ENCODE results near the gene KRTAP5-6.

DNA sequence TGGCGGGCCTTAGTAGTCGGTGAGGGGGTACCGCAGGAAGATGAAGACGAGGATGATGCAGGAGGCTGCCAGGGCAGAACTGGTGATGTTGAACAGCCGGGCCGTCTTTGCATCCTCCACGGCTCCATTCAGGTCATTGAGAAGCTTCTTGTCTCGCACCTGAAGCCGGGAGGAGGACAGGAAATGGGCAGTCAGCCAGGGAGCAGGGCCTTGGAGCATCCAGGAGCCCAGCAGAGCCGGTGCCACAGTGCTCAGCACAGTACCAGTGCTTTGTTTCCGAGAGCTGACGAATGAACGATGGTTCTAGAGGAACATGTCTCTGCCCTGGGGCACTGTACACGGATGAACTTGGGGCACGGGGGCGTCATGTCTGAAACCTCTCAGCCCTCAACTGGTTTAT lies 38.3 kb downstream of the KRTAP5-6 start:
- TF ChIP-seq EZH2phosphoT487 (IDR thresholded peaks at IDR 0.05; ENCODE audit: borderline replicate concordance) (no peak), FOSL1 (IDR thresholded peaks at IDR 0.05; ENCODE audit: low read depth) (no peak), ZFX (IDR thresholded peaks at IDR 0.05) (no peak)
- TF ChIP-seq, protein P1, sequence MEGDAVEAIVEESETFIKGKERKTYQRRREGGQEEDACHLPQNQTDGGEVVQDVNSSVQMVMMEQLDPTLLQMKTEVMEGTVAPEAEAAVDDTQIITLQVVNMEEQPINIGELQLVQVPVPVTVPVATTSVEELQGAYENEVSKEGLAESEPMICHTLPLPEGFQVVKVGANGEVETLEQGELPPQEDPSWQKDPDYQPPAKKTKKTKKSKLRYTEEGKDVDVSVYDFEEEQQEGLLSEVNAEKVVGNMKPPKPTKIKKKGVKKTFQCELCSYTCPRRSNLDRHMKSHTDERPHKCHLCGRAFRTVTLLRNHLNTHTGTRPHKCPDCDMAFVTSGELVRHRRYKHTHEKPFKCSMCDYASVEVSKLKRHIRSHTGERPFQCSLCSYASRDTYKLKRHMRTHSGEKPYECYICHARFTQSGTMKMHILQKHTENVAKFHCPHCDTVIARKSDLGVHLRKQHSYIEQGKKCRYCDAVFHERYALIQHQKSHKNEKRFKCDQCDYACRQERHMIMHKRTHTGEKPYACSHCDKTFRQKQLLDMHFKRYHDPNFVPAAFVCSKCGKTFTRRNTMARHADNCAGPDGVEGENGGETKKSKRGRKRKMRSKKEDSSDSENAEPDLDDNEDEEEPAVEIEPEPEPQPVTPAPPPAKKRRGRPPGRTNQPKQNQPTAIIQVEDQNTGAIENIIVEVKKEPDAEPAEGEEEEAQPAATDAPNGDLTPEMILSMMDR (IDR thresholded peaks at IDR 0.05 in 2 of 3, conservative IDR thresholded peaks at IDR 0.05 in 1 of 3; ENCODE audit: borderline replicate concordance in 1 of 3, insufficient read depth in 1 of 3, low read depth in 2 of 3, low read length in 2 of 3) = no peak
- TF ChIP-seq, protein P2, sequence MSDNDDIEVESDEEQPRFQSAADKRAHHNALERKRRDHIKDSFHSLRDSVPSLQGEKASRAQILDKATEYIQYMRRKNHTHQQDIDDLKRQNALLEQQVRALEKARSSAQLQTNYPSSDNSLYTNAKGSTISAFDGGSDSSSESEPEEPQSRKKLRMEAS (IDR thresholded peaks at IDR 0.05) = no peak
- TF ChIP-seq, protein P3, sequence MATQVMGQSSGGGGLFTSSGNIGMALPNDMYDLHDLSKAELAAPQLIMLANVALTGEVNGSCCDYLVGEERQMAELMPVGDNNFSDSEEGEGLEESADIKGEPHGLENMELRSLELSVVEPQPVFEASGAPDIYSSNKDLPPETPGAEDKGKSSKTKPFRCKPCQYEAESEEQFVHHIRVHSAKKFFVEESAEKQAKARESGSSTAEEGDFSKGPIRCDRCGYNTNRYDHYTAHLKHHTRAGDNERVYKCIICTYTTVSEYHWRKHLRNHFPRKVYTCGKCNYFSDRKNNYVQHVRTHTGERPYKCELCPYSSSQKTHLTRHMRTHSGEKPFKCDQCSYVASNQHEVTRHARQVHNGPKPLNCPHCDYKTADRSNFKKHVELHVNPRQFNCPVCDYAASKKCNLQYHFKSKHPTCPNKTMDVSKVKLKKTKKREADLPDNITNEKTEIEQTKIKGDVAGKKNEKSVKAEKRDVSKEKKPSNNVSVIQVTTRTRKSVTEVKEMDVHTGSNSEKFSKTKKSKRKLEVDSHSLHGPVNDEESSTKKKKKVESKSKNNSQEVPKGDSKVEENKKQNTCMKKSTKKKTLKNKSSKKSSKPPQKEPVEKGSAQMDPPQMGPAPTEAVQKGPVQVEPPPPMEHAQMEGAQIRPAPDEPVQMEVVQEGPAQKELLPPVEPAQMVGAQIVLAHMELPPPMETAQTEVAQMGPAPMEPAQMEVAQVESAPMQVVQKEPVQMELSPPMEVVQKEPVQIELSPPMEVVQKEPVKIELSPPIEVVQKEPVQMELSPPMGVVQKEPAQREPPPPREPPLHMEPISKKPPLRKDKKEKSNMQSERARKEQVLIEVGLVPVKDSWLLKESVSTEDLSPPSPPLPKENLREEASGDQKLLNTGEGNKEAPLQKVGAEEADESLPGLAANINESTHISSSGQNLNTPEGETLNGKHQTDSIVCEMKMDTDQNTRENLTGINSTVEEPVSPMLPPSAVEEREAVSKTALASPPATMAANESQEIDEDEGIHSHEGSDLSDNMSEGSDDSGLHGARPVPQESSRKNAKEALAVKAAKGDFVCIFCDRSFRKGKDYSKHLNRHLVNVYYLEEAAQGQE (IDR thresholded peaks at IDR 0.05; ENCODE audit: low read depth) = no peak
